GM11168 (cell line): ENCODE results near the gene BPIFB2.

ENCODE experiments used
- in situ Hi-C: fragments of 300-500 bp; cut with MboI; formaldehyde crosslinking; loops from one replicate; pipeline ENCODE4 v1.12.0; 2022; ENCODE audit warnings: low sequenced_read_pairs; ENCODE audit not compliant: unreplicated experiment

BPIFB2 gene

GRCh38 chr20:33062105-33062824 lies 54.8 kb downstream of the BPIFB2 start:
- in situ Hi-C loops, result no loop called here

- in situ Hi-C loops, result no loop called here
Measured at GRCh38 chr20:33062825-33063149, 55.3 kb downstream of the BPIFB2 start.

GRCh38 chr20:33063271-33063670 lies 55.8 kb downstream of the BPIFB2 start:
- in situ Hi-C loops, result no loop called here

- in situ Hi-C loops, result no loop called here
Measured at GRCh38 chr20:33064572-33065287, 57.2 kb downstream of the BPIFB2 start.

GRCh38 chr20:33065785-33066184 lies 58.3 kb downstream of the BPIFB2 start:
- in situ Hi-C loops, result no loop called here

- in situ Hi-C loops, result no loop called here
Measured at GRCh38 chr20:33067806-33068205, 60.3 kb downstream of the BPIFB2 start.

- in situ Hi-C loops, result no loop called here
Measured at GRCh38 chr20:33068251-33068939, 60.9 kb downstream of the BPIFB2 start.

GRCh38 chr20:33069673-33070072 lies 62.2 kb downstream of the BPIFB2 start:
- in situ Hi-C loops, result no loop called here

- in situ Hi-C loops, result no loop called here
Measured at GRCh38 chr20:33070111-33071053, 62.9 kb downstream of the BPIFB2 start.

GRCh38 chr20:33071198-33071597 lies 63.7 kb downstream of the BPIFB2 start:
- in situ Hi-C loops, result no loop called here

- in situ Hi-C loops, result no loop called here
Measured at GRCh38 chr20:33072362-33072761, 64.9 kb downstream of the BPIFB2 start.

- in situ Hi-C loops, result no loop called here
Measured at GRCh38 chr20:33072813-33073212, 65.3 kb downstream of the BPIFB2 start.
